GM12873 (cell line): Measurements from ENCODE around the gene VSTM4.

ENCODE experiments used
- TF ChIP-seq, protein P1 (sequence below): IDR thresholded peaks from 2 replicates; pipeline ENCODE4 v1.5.1; 2012; ENCODE audit warnings: low read depth, mild to moderate bottlenecking, moderate library complexity, low read length, control low read depth; ENCODE audit not compliant: insufficient read depth; ENCODE audit errors: missing control alignments

Gene VSTM4

DNA sequence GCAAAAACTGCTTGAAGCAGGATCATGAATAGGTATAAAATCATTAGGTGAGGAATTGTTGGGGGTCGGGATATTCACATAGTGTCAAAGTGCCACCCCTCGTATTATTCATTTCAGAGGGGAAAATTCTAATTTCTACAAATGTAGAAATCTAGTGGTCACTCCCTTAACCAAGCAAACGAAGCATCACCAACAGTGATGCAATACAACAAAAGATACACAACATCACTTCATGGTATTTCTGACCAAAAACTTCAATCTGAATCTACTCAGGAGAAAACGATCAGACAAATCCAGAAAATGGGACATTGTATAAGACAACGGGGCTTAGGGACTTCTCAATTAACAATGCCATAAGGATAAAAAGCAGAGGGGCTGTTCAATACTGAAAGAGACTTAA lies 44.8 kb upstream of the VSTM4 start:
- TF ChIP-seq, protein P1, sequence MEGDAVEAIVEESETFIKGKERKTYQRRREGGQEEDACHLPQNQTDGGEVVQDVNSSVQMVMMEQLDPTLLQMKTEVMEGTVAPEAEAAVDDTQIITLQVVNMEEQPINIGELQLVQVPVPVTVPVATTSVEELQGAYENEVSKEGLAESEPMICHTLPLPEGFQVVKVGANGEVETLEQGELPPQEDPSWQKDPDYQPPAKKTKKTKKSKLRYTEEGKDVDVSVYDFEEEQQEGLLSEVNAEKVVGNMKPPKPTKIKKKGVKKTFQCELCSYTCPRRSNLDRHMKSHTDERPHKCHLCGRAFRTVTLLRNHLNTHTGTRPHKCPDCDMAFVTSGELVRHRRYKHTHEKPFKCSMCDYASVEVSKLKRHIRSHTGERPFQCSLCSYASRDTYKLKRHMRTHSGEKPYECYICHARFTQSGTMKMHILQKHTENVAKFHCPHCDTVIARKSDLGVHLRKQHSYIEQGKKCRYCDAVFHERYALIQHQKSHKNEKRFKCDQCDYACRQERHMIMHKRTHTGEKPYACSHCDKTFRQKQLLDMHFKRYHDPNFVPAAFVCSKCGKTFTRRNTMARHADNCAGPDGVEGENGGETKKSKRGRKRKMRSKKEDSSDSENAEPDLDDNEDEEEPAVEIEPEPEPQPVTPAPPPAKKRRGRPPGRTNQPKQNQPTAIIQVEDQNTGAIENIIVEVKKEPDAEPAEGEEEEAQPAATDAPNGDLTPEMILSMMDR: no peak

DNA sequence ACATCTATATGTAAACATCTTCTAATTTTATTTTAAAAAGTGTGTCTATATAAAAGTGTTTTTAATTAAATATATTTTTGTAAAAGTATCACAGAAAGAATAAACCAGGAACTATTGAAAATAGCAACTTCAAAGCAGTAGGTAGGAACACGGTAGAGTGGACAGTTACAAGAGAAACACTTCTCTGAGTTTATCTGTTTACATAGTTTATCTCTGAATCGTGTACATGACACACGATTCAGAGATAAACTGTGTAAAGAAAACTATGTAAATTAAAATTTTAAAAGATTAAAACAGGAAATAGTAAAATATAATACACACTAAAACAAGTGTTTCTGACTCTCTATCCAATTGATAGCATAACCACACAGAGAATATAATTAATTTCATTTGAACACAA lies 43.6 kb upstream of the VSTM4 start:
- TF ChIP-seq, protein P1: no peak

DNA sequence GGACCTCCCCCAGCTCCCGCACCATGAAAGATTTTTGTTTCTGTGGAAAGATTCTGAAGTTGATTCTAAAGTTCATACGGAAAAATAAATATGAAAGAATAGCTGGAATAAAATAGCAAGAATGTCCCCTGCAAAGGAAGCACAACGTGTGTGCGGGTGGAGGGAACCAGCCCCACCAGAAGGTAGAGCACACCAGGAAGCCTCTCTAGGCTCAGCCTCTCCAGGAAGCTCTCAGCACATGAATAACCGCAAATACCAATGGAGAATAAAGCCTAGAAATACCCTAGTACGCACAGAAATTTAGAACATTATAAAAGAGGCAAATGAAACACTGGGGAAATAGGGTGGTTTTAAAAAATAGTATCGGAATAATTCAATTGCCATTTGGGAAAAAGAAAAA lies 43.1 kb upstream of the VSTM4 start:
- TF ChIP-seq, protein P1: no peak

DNA sequence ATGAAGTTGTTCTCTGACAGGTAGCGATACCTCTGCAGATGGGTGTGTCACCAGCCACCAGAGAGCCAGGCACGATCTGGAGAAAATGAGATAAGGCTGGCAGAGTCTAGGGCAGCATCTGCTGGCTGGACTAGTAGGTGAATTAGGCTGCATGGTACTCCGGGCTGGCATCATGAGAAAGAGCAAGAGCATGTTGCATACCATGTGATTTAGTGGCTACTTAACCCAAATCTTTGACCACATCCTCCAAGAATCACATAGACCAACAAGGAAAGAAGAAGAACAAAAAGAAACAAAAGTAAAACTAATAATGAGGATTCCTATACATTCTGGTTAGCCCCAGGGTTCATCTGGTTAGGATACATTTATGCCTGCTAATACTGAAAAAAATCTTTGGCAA lies 41.9 kb upstream of the VSTM4 start:
- TF ChIP-seq, protein P1: no peak

DNA sequence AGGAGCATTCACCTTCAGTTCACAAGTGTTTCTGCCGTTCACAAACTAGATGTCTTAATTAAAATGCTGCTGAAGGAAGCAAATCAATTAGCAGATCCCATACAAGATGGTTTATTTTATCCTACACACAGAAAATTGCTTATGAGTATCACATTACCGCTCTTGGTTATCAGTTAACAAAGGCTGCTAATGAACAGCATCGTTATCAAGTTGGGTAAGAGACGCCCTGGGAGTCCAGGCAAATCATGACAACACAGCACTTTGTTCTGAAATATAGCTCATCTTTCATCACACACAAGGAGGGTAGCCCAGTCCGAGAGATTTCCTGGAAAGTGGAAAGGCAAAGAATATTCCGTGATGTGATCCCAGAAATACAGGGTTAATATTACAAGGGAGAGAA lies 39.3 kb upstream of the VSTM4 start:
- TF ChIP-seq, protein P1: no peak

DNA sequence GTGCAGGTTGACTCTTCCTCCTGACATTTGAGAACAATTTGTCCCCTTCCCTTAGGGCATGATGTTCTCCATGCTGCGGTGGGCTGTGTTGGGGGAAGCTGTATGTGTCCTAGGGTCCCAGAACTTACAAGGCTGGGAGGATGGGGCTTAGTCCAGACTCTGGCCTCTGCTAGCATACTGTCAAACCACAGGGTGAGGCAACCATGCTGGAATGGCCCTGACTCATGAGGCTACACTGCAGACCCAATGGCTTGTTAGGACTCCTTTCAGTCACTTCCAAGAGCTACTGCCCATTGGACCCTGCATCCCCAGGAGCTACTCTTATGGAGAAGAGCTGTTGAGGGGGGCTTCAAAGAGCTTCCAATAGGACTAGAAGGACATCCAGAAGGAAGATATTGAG lies 38.6 kb upstream of the VSTM4 start:
- TF ChIP-seq, protein P1: no peak

DNA sequence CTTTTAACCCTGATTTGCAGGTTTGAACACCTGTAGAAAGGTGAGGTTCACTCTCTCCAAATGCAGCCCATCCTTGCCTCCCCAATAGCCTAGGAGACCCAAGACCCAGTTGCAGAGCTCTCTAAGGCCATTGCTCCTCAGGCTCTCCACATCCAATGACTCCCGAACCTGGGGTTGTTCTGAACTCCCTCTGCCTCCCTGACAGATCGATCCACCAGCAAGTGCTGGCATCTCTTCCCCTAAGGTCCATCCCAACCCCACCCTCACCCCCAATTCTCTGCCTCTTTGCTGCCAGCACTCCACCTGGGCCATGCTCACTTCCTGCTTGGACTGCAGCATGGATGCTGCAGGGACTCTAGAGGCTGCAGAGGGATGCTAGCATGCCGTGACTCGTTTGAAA lies 37.8 kb upstream of the VSTM4 start:
- TF ChIP-seq, protein P1: no peak

DNA sequence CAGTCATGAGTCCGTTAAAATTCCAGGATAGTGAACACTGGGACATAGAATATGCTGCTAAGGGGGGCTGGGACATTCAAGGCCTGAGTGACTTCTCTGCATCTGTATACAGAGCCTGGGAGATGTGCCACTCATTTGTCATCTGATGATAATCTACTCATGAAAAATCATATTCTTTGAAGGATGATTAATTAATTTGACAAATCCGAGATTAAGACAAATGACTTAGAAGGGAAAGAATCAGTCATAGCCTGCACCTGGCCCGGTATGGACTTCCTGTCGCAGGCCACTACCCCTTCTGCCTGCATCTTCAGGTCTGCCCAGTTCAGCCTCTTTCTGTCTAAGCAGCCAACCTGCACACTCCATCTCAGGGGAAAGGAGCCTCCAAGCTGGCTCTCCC lies 37.3 kb upstream of the VSTM4 start:
- TF ChIP-seq, protein P1: no peak
